C4-2B (cell line): Measurements from ENCODE around the gene PDCD5.

Experiments
- H3K27ac ChIP-seq: fragments of 450-650 bp; 2 replicates; pipeline ENCODE4 v1.5.1; 2017
- ZFX ChIP-seq: fragments of 450-650 bp; IDR thresholded peaks from 2 replicates; pipeline ENCODE4 v1.6.1; 2017
- TF ChIP-seq, protein P1 (sequence below): fragments of 450-650 bp; conservative IDR thresholded peaks from 2 replicates; pipeline ENCODE4 v1.5.1; 2017; ENCODE audit warnings: mild to moderate bottlenecking

PDCD5 gene

GRCh38 chr19:32543115-32543900 is 37.7 kb upstream of the PDCD5 start:
- H3K27ac ChIP-seq = no peak overlapping the region
- TF ChIP-seq, protein P1, sequence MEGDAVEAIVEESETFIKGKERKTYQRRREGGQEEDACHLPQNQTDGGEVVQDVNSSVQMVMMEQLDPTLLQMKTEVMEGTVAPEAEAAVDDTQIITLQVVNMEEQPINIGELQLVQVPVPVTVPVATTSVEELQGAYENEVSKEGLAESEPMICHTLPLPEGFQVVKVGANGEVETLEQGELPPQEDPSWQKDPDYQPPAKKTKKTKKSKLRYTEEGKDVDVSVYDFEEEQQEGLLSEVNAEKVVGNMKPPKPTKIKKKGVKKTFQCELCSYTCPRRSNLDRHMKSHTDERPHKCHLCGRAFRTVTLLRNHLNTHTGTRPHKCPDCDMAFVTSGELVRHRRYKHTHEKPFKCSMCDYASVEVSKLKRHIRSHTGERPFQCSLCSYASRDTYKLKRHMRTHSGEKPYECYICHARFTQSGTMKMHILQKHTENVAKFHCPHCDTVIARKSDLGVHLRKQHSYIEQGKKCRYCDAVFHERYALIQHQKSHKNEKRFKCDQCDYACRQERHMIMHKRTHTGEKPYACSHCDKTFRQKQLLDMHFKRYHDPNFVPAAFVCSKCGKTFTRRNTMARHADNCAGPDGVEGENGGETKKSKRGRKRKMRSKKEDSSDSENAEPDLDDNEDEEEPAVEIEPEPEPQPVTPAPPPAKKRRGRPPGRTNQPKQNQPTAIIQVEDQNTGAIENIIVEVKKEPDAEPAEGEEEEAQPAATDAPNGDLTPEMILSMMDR = no peak
- no peak for TF ChIP-seq ZFX

DNA sequence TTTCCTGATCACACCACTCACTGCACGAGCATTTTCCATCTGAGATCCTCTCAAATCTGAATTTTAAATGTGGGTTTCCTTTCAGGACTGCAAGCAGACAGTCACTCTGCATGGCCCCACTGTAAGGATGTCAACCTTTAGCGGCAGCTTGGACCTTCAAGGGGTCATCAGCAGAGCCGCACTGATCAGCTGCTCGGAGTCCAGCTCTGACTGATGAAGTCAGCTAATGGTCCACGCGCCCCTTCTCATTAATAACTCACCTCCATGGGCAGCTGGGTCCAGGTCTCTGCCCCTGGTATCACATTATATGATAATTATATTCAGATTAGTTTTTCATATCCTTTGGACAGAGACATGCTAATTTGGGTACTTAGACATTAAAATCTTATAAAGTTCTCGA is 36.1 kb upstream of the PDCD5 start:
- TF ChIP-seq ZFX = no peak
- TF ChIP-seq, protein P1 = no peak
- H3K27ac ChIP-seq = no peak overlapping the region

DNA sequence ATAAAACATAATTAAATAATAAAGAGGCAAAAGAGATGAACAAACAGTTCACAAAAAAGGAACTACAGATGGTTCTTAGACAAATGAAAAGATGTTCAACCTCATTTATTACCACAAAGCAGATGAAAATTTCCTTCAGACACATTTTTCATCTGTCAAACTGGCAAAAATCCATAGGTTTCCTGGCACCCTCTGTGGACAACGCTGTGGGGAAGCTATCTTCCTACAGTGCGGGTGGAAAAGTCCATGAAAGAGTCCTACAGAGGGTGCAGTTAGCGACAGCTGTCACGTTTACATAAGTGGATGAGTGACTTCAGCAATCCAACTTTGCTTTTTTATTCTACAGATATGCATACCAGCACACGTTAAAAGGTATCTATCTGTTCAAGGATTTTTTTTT is 30.3 kb upstream of the PDCD5 start:
- H3K27ac ChIP-seq = no peak overlapping the region
- TF ChIP-seq ZFX = no peak
- TF ChIP-seq, protein P1 = no peak

DNA sequence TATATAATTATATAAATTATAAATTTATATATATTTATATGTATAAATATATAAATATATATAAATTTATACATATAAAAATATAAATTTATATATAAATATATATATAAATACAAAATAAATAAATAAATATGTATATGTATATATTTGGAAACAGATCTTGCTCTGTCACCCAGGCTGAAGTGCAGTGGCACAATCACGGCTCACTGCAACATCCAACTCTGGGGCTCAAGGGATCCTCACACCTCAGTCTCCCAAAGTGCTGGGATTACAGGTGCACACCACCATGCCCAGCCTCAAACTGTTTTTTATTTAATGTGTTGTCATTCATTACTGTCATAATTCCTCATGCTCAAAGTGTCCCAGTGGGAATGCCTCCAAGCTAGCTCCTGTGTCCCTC is 25.2 kb upstream of the PDCD5 start:
- no peak overlapping the region for H3K27ac ChIP-seq
- TF ChIP-seq ZFX = no peak
- TF ChIP-seq, protein P1 = no peak

- TF ChIP-seq ZFX = no peak
- TF ChIP-seq, protein P1 = no peak
- H3K27ac ChIP-seq = no peak overlapping the region
Observed at GRCh38 chr19:32558607-32559228, 22.3 kb upstream of the PDCD5 start.

GRCh38 chr19:32563761-32564160 is 17.2 kb upstream of the PDCD5 start:
- TF ChIP-seq, protein P1 = no peak
- no peak for TF ChIP-seq ZFX
- H3K27ac ChIP-seq = no peak overlapping the region

DNA sequence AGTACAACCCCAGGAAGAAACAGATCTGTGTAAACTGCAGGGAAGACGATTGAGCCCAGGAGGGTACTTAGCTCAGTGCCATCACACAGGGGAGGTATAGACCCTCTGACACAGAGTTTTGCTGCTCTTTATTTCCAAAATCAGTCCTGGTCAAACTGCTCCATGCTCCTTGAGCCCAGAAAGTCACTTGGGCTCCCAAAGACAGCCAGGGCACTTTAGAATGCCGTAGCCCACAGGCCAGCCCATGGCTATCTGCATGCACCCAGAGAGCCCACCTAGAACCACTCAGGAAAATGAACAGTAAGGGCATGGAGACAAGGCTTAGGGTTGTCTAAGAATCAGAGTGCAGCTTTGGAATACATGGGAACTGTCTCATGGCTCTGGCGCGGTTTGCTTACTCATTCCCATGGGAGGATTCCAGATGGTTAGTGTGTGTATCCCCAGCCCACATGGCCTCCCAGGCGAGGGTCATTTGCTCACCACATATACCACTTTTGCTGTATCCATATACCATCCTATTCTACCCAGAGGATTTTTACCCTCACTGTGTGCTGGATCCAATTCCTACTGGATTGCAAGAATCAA is 14.7 kb upstream of the PDCD5 start:
- TF ChIP-seq, protein P1 = no peak
- no peak for TF ChIP-seq ZFX
- no peak overlapping the region for H3K27ac ChIP-seq
